Measurements from ENCODE around the gene INVS. TPM values are rescaled to one million over a fixed set of nuclear protein-coding genes. Genes with fewer than 3 reads are reported as not detected.

Gene INVS
- total RNA-seq, 1 donor from 2014 or later = 27.6 TPM

DNA sequence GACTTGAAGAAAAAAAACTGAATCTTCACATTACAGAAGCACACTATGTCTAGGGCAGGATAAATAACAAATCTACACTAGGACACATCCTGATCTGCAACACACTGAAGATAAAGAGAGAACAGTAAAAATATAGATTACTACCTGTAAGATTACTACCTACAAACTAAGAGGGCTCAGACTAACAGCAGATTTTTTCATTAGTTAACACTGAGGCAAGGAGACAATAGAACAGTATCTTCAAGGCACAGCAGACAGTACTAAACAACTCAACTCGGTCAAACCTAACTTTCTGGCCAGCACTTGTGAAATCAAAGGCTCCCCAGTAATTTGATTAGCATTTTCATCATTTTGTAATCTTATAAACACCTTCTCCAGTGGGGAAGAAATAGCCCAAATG is 207.2 kb downstream of the INVS start:
- no peak for DNase-seq (ENCODE audit: low spot score in 2 of 2, unreplicated experiment in 2 of 2)
- Mint-ChIP-seq H3K36me3 (peaks cover 80% of the 10 kb centered on the region), H3K4me1 (peaks cover 2% of the 10 kb centered on the region), H3K27me3 (ENCODE audit: low read depth) (no peaks in the 10 kb centered on the region), H3K4me3 (no peak overlapping the region), H3K9me3 (peaks cover 19% of the 10 kb centered on the region), H3K27ac (no peak overlapping the region)
- TF ChIP-seq, protein P1, sequence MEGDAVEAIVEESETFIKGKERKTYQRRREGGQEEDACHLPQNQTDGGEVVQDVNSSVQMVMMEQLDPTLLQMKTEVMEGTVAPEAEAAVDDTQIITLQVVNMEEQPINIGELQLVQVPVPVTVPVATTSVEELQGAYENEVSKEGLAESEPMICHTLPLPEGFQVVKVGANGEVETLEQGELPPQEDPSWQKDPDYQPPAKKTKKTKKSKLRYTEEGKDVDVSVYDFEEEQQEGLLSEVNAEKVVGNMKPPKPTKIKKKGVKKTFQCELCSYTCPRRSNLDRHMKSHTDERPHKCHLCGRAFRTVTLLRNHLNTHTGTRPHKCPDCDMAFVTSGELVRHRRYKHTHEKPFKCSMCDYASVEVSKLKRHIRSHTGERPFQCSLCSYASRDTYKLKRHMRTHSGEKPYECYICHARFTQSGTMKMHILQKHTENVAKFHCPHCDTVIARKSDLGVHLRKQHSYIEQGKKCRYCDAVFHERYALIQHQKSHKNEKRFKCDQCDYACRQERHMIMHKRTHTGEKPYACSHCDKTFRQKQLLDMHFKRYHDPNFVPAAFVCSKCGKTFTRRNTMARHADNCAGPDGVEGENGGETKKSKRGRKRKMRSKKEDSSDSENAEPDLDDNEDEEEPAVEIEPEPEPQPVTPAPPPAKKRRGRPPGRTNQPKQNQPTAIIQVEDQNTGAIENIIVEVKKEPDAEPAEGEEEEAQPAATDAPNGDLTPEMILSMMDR (IDR thresholded peaks at IDR 0.05; ENCODE audit: unreplicated experiment) = no peak

DNA sequence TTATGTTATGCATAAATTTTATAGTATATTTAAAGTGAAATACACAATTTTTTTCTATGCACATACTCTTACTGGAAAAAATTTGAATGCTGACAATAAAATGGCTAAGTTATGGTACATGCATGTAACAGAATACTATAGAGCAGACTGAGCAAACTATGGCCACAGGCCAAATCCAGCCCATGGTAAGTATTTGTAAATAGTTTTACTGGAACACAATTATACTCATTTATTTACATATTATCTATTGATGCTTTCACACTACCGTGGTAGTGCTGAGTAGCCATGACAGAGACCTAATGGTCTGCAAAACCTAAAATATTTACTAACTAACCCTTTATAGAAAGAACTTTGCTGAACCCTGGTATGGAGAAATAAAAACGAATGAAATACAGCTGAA is 208.0 kb downstream of the INVS start:
- Mint-ChIP-seq H3K4me1 (peaks cover 2% of the 10 kb centered on the region), H3K27me3 (ENCODE audit: low read depth) (no peaks in the 10 kb centered on the region), H3K9me3 (peaks cover 27% of the 10 kb centered on the region), H3K27ac (no peak overlapping the region), H3K4me3 (no peak overlapping the region), H3K36me3 (peaks cover 80% of the 10 kb centered on the region)
- TF ChIP-seq, protein P1 (IDR thresholded peaks at IDR 0.05; ENCODE audit: unreplicated experiment) = no peak
- DNase-seq (ENCODE audit: low spot score in 2 of 2, unreplicated experiment in 2 of 2) = no peak

DNA sequence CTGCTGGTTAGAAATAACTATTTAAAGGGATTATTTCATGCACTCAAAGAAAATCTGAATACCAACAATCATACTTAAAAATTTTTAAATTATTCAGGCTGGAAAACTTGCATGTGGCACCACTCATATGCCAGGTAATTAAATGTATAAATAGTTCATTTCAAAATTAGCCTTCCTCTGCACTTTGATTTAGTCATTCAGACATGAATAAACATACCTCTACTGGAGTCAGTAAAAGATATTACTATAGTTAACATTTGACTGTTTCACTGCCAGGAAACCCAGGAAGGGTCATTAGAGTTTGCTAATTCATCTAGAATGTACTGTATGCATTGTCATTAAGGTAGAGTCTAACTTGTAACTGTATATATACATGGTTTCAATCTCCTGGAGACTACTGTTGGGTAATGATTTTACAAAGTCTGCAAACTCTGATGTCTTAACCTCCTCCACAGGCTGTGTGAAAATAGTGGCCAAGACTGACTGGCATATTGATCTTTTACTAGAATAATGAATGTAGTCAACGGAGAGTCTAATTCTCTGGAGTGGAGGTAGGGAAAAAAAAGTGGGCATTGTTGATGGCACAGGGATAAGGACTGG is 210.0 kb downstream of the INVS start:
- DNase-seq (ENCODE audit: low spot score in 2 of 2, unreplicated experiment in 2 of 2) = no peak
- peaks cover 2% of the 10 kb centered on the region for H3K4me1 Mint-ChIP-seq
- no peaks in the 10 kb centered on the region for H3K27me3 Mint-ChIP-seq (ENCODE audit: low read depth)
- H3K36me3 Mint-ChIP-seq = peaks cover 80% of the 10 kb centered on the region
- no peak overlapping the region for H3K4me3 Mint-ChIP-seq
- no peak overlapping the region for H3K27ac Mint-ChIP-seq
- TF ChIP-seq, protein P1 (IDR thresholded peaks at IDR 0.05; ENCODE audit: unreplicated experiment) = no peak
- peaks cover 34% of the 10 kb centered on the region for H3K9me3 Mint-ChIP-seq

DNA sequence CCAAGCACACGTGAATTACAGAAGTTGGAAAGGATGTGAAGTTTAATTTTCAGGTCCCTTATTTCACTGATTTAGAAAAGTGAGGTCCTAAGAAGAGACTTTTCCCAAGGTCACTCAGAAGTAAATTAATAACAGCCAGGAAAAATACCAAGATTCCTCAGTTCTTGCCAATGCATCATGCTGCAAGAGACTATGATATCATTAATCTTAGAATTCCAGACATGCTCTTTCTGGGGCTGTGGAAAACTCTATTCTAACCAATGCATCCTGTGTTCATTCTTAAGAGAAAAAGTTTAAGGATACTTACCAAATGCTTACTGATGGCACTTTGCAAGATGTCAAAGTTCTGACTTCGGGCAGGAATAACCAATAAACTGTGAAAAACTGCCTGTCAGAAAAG is 210.9 kb downstream of the INVS start:
- TF ChIP-seq, protein P1 (IDR thresholded peaks at IDR 0.05; ENCODE audit: unreplicated experiment) = no peak
- H3K27ac Mint-ChIP-seq = no peak overlapping the region
- DNase-seq (ENCODE audit: low spot score in 2 of 2, unreplicated experiment in 2 of 2) = no peak
- no peaks in the 10 kb centered on the region for H3K27me3 Mint-ChIP-seq (ENCODE audit: low read depth)
- no peak overlapping the region for H3K4me3 Mint-ChIP-seq
- H3K36me3 Mint-ChIP-seq = peaks cover 80% of the 10 kb centered on the region
- peaks cover 42% of the 10 kb centered on the region for H3K9me3 Mint-ChIP-seq
- H3K4me1 Mint-ChIP-seq = peaks cover 2% of the 10 kb centered on the region

DNA sequence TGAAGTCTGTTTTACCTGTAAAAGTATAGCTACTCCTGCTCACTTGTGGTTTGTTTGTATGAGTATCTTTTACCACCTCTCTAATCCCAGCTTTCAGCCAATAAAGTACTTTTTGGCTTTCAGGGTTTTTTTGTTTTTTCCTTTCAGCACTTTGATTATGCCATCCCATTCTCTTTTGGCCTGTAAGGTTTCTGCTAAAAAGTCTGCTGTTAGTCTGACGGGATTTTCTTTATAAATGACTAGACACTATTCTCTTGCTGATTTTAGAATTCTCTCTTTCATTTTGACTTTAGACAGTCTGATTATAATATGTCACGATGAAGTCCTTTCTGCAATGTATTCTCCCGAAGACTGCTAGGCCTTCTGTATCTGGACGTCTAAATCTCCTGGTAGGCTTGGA is 216.5 kb downstream of the INVS start:
- Mint-ChIP-seq H3K4me3 (no peak overlapping the region), H3K36me3 (peaks cover 76% of the 10 kb centered on the region), H3K27me3 (ENCODE audit: low read depth) (no peaks in the 10 kb centered on the region), H3K9me3 (peaks cover 61% of the 10 kb centered on the region), H3K4me1 (no peaks in the 10 kb centered on the region), H3K27ac (no peak overlapping the region)
- DNase-seq (ENCODE audit: low spot score in 2 of 2, unreplicated experiment in 2 of 2) = no peak
- TF ChIP-seq, protein P1 (IDR thresholded peaks at IDR 0.05; ENCODE audit: unreplicated experiment) = no peak

DNA sequence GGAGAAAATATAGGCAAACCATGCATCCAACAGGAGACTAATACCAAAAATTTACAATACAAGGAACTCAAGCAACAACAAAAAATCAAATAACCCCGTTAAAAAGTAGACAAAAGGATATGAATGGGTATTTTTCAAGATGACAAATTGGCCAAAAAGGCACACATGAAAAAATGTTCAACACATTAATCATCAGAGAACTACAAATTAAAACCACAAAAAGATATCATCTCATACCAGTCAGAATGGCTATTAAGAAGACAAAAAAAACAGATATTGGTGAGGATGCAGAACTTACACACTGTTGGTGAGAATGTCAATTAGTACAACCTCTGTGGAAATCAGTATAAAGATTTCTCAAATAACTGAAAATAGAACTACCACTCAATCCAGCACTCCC is 218.7 kb downstream of the INVS start:
- no peaks in the 10 kb centered on the region for H3K27me3 Mint-ChIP-seq (ENCODE audit: low read depth)
- H3K4me1 Mint-ChIP-seq = peaks cover 2% of the 10 kb centered on the region
- peaks cover 58% of the 10 kb centered on the region for H3K36me3 Mint-ChIP-seq
- H3K4me3 Mint-ChIP-seq = no peak overlapping the region
- H3K9me3 Mint-ChIP-seq = peaks cover 41% of the 10 kb centered on the region
- DNase-seq (ENCODE audit: low spot score in 2 of 2, unreplicated experiment in 2 of 2) = no peak
- TF ChIP-seq, protein P1 (IDR thresholded peaks at IDR 0.05; ENCODE audit: unreplicated experiment) = no peak
- H3K27ac Mint-ChIP-seq = no peak overlapping the region

All from mesothelial cell of epicardium (in vitro differentiated cells).